ENCODE data around the gene ITGBL1. TPM values are rescaled to one million over a fixed set of nuclear protein-coding genes. Genes with fewer than 3 reads are reported as not detected.

ITGBL1 gene
- total and polyA plus RNA-seq, 2 of the 4 experiments (the other 2 are of a cell fraction), result 22.2 to 24.2 TPM

GRCh38 chr13:101718496-101718895 lies 266.0 kb downstream of the ITGBL1 start:
- H3K56ac ChIP-seq (ENCODE audit: extremely low read depth, insufficient read depth, low read length), result no peak overlapping the region
- ATAC-seq (ENCODE audit: low read depth), result no peak
- H3K23ac ChIP-seq (ENCODE audit: low read depth, low read length), result no peak overlapping the region
- no peak overlapping the region for H2BK20ac ChIP-seq (ENCODE audit: low read depth, low read length)
- intact Hi-C loops (cut with micrococcal nuclease) (no loop called here), in situ Hi-C loops (cut with MboI; ENCODE audit: low sequenced_read_pairs) (no loop called here), dilution Hi-C loops (cut with HindIII; ENCODE audit: low sequenced_read_pairs, unreplicated experiment) (no loop called here)
- H4K5ac ChIP-seq (ENCODE audit: low read depth, low read length), result no peak overlapping the region
- H2BK120ac ChIP-seq (ENCODE audit: low read depth, low read length), result no peak overlapping the region
- no peak overlapping the region for H3K4me3 ChIP-seq (ENCODE audit: insufficient read depth, low read depth, low read length)
- H2AFZ ChIP-seq (replicated peaks; ENCODE audit: low read length, poor library complexity), result no peak overlapping the region
- no peak overlapping the region for H3K9ac ChIP-seq (ENCODE audit: low read depth, low read length)
- DNase-seq, result no peak
- WGBS, 2 experiments (ENCODE audit: extremely low coverage in 2 of 2, insufficient read length in 1 of 2), result no CpG with 5 or more reads among the region's 3 CpGs
- no peak overlapping the region for H2BK15ac ChIP-seq (ENCODE audit: low read depth, low read length)
- H2BK5ac ChIP-seq (ENCODE audit: low read depth, low read length, poor library complexity, severe bottlenecking), result no peak overlapping the region
- H3K27me3 ChIP-seq (ENCODE audit: control insufficient read depth, insufficient read depth, low read length), result no peaks in the 10 kb centered on the region
- POLR2A ChIA-PET (ENCODE audit: unreplicated experiment), result no interaction called here
- no peak overlapping the region for H3K14ac ChIP-seq (replicated peaks; ENCODE audit: low read depth, low read length)
- no peaks in the 10 kb centered on the region for H3K9me3 ChIP-seq (ENCODE audit: control insufficient read depth, insufficient read depth, low read length)
- H3K27ac ChIP-seq (ENCODE audit: insufficient read depth, low read length), result no peak overlapping the region
- CTCF ChIA-PET, result interaction anchor here (1.4 kb wide), 1 partner anchor 12 kb away, joined by 3 read pairs; no protein-coding TSS in a partner anchor
- no peaks in the 10 kb centered on the region for H3K79me1 ChIP-seq (ENCODE audit: low read depth in 1 of 2, low read length in 2 of 2)
- no peak overlapping the region for H2AK5ac ChIP-seq (ENCODE audit: low read depth, low read length)
- no peaks in the 10 kb centered on the region for H3K36me3 ChIP-seq (ENCODE audit: control insufficient read depth, insufficient read depth, low read length)
- H3K18ac ChIP-seq (ENCODE audit: low read depth, low read length), result no peak overlapping the region
- no peak overlapping the region for H4K91ac ChIP-seq (ENCODE audit: insufficient read depth, low read depth, low read length)
- no peaks in the 10 kb centered on the region for H3K4me1 ChIP-seq (ENCODE audit: control insufficient read depth, insufficient read depth, low read length)
- no peak overlapping the region for H2AK9ac ChIP-seq (replicated peaks; ENCODE audit: low read depth, low read length, poor library complexity)
- H3K4ac ChIP-seq (ENCODE audit: low read depth, low read length), result no peak overlapping the region
- TF ChIP-seq POLR2A (IDR thresholded peaks at IDR 0.05; ENCODE audit: low read depth, low read length), result no peak
- TF ChIP-seq USF2 (IDR thresholded peaks at IDR 0.05; ENCODE audit: low read depth, low read length), result no peak
- no peak for TF ChIP-seq MXI1 (IDR thresholded peaks at IDR 0.05; ENCODE audit: borderline replicate concordance, low read depth, low read length)
- TF ChIP-seq CTCF (conservative IDR thresholded peaks at IDR 0.05; ENCODE audit: low read depth, low read length), result no peak
- TF ChIP-seq BHLHE40 (IDR thresholded peaks at IDR 0.05; ENCODE audit: low read depth, low read length), result no peak
- no peak for TF ChIP-seq SMC3 (IDR thresholded peaks at IDR 0.05; ENCODE audit: low read depth, low read length)
- TF ChIP-seq FOS (IDR thresholded peaks at IDR 0.05; ENCODE audit: low read depth, low read length), result no peak
- no peak for TF ChIP-seq MAZ (IDR thresholded peaks at IDR 0.05; ENCODE audit: borderline replicate concordance, low read depth, low read length)
- BruUV-seq (replicated peaks), result no TSS peak
- no peak overlapping the region for H4K8ac ChIP-seq (ENCODE audit: low read depth in 2 of 2, low read length in 2 of 2)
- no peaks in the 10 kb centered on the region; the same call in 1 of the 2 replicates for H3K9me1 ChIP-seq (ENCODE audit: insufficient read depth, low read length)
- no peaks in the 10 kb centered on the region for H4K20me1 ChIP-seq (ENCODE audit: insufficient read depth, low read length)
- no peak overlapping the region for H3K4me2 ChIP-seq (ENCODE audit: low read depth, low read length)

All from IMR-90 (cell line).